Thyroid gland (tissue), 4 donors: Measurements from ENCODE around the gene PIWIL1.

Experiments
- POLR2A ChIP-seq, 2 donors: fragments of 450-650 bp; IDR thresholded peaks; one replicate each; pipeline ENCODE4 v1.6.1; 2017; ENCODE audit warnings: antibody characterized with exemption in 2 of 2, mild to moderate bottlenecking in 2 of 2, moderate library complexity in 1 of 2
- TF ChIP-seq, protein P1 (sequence below), 6 experiments: fragments of 200-600 bp in 3 of 6; fragments of 450-650 bp in 3 of 6; sonication (generic) in 3 of 6; IDR thresholded peaks; one replicate each; pipeline ENCODE4 v1.5.1; 2016 to 2019; ENCODE audit warnings: antibody characterized with exemption in 6 of 6, mild to moderate bottlenecking in 2 of 6, inconsistent platforms in 1 of 6, moderate library complexity in 1 of 6

DNA sequence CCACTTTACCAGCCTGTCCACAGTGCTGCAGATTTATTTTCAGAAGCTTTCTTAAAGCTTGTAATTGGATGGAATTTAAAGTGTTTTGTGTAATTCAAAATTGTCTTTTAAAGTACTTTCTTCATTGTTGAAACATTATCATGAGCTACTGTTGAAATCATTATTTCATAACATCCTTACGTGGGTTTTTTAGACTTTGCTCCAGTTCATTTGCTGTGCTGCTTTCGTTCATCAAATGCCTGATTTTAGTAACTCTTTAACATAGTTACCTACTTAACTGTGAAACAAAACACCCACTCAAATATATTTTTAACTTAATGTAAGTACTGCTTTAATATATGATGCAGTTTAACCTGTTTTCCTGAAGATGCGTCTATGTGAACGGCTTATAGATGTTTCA is 47.5 kb downstream of the PIWIL1 start:
- TF ChIP-seq, protein P1, sequence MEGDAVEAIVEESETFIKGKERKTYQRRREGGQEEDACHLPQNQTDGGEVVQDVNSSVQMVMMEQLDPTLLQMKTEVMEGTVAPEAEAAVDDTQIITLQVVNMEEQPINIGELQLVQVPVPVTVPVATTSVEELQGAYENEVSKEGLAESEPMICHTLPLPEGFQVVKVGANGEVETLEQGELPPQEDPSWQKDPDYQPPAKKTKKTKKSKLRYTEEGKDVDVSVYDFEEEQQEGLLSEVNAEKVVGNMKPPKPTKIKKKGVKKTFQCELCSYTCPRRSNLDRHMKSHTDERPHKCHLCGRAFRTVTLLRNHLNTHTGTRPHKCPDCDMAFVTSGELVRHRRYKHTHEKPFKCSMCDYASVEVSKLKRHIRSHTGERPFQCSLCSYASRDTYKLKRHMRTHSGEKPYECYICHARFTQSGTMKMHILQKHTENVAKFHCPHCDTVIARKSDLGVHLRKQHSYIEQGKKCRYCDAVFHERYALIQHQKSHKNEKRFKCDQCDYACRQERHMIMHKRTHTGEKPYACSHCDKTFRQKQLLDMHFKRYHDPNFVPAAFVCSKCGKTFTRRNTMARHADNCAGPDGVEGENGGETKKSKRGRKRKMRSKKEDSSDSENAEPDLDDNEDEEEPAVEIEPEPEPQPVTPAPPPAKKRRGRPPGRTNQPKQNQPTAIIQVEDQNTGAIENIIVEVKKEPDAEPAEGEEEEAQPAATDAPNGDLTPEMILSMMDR (IDR thresholded peaks at IDR 0.05): no peak
- no peak for TF ChIP-seq POLR2A (IDR thresholded peaks at IDR 0.05)
